ENCODE measurements around the gene GHRHR.
A peak's percentile ranks its signal among the peaks of the same experiment; 100 is the strongest.

GHRHR gene

DNA sequence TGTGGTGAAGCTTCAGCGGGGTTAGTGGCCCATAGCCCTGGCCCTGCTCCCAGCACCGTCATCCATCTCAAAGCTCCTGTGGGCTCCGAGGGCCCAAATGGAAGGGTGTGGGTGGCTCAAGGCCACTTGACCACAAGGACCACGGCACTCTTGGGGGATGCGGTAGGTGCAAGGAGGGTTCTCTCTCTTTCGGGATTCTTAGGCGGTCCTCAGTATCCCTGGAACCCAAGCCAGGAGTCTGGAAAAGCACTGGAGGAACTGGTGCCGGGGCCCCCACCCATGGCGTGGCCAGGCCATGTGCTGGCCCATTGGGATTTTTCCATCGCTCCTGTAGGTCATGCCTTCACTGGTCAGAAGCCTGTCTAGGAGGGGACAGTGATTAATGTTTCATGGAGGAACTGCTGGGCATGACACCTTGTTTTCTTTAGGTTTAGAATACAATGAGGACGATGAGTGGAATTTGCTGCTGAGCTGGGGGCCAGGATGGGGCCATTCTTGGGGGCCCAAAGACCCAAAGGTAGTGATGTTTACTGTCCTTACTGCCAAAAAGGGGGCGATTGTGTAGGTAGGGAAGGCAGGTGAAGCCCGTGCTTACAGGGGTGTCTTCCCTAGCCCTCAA lies 35.4 kb upstream of the GHRHR start:
- peak; percentile 2 for DNase-seq (ENCODE audit: low spot score)
- FAIRE-seq = peak; percentile 17

DNA sequence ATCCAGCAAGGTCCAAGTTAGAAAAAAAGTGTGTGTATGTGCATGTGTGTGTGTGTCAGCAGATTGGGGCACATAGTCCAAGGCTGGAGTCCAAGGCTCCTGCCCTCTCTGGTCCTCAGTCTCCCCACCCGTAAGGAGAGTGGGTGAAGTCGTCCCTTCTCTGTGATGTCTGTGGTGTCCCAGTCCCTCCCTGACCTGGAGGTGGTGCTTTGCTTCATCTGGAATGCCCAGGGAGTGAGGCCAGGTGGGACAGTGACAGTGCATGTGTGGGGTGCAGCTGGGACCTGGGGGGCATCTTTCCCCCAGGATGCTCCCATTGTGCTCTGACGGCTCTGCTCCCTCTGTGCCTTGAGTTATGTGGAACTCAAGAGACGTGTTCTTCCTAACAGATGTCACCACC lies 34.1 kb upstream of the GHRHR start:
- peak; percentile 90 for FAIRE-seq
- DNase-seq (ENCODE audit: low spot score) = peak; percentile 2

DNA sequence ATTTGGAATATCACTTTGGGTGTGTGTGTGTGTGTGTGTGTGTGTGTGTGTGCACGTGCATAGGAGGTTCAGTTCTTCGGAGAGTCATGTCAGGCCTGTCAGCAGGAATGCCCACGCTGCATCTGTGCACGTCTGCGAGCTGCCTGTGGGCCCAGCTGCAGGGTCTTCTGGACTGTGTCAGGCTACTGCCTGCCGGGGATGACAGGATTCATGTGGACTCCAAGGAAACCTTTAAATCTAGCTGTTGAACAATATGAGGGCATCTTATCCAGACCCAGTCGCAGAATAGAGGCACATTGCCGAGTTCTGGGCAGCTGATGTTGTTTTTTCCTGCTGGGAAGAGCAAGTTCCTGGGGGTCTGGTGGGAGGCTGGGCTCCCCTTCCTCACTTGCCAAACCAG lies 33.1 kb upstream of the GHRHR start:
- FAIRE-seq (no peak), DNase-seq (ENCODE audit: low spot score) (no peak)

DNA sequence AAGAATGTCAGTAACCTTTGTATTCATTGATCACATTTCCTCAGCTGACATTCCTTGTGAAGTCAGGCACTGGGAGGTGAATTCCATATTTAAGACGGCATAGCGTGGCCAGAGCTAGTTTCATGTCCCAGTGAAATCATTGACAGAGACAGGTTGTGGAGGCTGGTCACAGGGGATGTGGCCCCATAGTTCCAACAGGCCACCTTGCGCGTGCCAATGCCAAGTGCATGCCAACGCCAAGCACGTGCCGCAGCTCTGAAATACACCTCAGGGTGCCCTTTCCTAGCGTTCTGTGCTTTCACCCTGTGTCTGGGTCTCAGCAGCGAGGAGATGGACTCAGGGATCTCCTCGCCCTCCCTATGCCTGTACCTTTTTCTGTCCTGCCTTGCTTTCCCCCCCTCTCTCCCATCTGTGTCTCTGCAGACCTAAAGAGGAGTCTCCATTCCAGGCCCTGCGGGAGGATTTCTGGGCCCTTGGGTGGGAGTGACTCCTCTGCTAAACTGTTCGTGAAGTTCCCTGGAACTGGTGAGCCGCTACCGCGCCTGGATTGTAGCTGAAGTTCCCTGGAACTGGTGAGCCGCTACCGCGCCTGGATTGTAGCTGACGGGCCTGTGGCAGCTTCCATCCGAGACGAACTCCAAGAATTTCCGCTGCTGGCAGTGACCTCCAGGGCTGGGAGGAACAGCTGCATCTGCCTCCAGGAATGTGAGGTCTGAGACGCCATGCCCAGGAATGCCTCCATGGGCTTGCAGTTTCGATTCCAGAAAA lies 32.4 kb upstream of the GHRHR start:
- FAIRE-seq = peak; percentile 58
- peak; percentile 61 for DNase-seq (ENCODE audit: low spot score)

DNA sequence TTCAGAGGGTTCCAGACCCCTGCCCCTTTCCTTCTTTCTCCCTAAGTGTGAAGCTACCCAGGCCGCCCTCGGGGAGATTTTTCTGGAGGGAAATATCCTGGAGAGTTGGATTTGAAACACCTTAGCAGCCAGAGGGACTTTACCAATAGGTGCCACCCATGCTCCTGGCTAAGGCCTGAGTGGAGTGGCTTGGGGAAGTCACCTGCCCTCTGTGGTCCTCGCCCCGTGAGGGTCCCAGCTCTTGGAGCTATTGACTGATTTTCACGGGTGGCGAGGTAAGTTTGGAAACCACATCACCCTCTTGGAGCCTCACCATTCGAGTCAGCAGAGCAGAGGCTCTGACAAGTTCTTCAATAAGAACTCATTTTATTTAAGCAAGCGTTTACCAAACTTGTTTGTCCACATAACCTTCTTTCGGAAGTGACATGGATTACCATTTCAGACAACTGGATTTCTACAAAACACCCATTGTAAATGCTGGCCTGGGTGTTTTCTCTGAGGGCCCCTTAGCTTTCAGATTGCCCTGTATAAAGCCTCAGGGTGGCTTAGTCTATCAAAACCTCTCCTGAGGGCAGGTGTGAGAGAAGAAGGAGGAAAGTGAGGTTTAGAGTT lies 31.7 kb upstream of the GHRHR start:
- FAIRE-seq (no peak), DNase-seq (ENCODE audit: low spot score) (peak; percentile 2)

DNA sequence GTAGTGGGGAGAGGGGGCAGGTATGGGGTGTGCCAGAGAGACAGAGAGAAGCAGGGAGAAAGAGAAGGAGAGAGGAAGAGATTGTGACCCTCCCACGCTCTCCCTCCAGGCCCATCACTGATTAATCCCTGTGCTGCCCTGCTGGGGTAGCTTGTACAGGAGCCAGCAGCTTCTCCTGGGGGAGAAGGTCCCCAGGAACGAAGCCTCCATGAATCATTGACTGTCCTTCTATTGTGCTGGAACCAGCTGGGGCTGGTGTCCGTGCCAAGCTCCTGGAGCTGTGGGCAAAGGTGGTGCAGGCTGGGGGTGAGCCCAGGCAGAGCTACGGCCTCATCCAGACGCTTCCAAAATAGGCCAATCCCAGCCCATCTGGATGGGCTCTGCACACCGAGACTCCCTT lies 31.2 kb upstream of the GHRHR start:
- no peak for FAIRE-seq

DNA sequence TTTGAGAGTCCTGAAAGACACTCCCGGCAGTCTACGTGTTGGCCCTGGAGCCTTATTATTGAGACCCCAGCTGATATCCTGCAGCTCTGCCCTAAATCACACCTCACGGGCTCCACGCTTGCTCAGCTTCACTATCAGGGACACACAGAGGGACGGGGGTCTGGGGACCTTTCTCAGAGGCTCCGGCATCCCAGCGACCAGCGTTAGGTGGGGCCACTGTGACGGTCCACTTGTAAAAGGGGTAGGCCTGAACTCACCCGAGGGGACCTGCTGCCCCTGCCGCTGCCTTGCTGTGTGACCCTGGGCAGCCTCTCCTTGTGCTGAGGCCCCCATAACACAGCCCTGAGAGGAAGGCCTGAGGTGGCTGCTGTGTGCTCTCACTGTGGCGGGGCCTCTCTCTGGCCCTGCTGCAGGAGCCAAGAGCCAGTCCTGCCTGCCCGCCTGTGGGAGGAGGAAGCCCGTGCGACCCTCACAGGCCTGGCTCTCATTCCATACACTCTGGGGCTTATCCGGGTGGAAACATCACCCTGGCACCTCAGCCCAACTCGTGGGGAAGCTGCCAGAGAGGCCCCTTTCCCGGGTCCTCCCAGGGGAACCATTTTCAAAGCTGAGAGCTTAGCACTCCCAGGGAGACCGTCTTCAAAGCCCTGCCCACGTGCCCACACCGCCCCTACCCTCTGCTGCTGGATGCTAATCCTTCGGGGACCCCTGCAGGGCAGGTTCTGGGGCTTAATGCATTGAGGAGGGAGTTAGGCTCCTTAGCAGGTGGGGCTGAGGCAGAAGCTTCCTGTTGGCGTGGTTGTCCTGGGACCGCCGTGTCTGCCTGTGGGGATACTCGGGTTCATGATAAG lies 30.4 kb upstream of the GHRHR start:
- DNase-seq (ENCODE audit: low spot score) (peak; percentile 2), FAIRE-seq (no peak)

More for the DNA sequence above, 31.2 kb upstream of the GHRHR start:
- DNase-seq (ENCODE audit: low spot score) = peak; percentile 10

DNA sequence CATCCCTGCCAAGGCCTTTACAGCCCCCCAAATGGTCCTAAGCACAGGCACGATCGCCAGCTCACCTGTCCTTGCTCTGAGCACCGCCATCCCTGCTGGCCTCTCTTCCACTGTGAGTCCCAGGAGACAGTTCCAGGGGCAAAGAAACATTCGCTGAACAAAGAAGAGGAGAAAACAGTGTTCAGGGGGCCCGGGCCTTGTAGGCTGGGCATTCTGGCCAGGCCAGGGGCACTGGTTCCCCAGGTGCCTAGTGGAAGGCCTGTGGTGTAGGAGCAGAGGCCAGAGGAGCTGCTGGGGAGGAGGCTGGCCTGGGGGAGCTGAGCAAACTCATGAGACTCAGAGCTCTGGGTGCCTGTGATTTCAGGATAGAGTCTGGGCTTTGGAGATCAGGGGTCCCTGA lies 29.5 kb upstream of the GHRHR start:
- no peak for DNase-seq (ENCODE audit: low spot score)
- no peak for FAIRE-seq

DNA sequence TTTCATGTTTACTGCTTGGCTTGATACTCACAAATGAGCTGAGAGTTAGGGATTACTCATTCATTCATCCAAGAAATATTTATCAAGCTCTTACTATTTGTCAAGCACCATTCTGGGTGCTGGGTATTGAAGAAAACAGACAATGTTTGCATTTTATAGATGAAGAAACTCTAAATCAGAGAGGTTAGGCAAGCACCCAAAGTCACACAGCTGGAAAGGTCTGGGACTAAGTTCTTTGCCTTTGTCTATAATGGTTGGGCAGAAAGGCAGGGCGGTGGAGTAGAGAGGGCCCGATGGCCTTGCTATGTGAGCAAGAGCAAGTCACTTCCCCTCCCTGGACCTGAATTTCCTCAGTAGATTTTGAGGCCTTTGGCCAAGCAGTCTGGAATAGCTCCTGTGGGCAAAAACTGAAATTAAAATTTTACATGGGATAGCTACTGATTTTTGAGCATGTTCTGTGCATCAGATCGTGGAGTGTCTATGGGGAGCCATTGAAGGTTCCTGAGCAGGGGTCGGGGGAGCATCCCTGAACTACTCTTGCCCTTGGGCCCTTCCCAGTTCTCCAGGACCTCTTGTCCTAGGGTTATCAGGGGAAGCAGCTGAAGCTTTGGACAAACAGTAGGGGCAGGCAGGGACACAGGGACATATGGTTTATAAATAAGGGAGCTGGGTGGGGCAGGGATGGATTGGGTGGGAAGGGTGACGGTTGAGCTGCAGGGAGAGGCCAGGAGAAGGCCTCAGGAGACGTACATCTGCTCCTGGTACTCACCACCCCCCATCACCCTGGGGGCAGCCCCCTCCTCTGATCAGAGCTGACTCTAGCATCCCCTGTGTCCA lies 28.8 kb upstream of the GHRHR start:
- no peak for DNase-seq (ENCODE audit: low spot score)
- no peak for FAIRE-seq

DNA sequence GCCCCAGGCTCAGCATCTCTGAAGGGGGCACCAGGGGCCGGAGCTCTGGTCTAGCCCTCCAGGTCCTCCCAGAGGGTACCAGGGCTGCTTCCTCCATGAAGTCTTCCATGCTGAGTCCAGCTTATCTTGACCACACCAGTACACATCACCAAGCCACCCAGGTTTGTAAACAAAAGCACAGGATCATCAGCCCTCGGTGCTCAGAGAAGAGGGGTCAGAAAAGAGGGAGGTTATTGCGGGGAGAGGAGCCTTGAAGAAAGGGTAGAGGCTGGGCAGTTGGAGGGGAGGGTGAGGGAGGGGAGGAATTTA lies 28.2 kb upstream of the GHRHR start:
- no peak for FAIRE-seq
- no peak for DNase-seq (ENCODE audit: low spot score)

DNA sequence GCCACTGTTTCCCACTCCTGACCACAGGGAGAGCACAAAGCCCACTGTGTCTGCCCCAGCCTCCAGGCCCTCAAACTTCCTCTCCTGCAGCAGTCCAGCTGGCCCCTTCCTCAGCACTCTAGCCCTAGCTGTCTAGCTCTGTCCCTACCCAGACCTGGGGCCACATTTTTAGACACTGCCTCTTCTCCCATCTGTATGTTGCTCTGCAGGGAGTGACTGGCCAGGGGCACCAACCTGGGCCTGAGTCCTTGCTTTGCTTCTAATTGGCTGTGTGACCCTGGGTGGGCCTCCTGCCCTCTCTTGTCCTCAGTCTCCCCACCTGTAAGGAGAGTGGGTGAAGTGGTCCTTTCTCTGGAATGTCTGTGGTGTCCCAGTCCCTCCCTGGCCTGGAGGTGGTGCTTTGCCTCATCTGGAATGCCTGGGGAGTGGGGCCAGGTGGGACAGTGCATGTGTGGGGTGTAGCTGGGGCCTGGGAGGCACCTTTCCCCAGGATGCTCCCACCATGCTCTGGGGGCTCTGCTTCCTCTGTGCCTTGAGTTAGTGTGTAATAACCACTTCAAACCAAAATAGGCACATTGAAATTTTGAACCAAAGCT lies 27.0 kb upstream of the GHRHR start:
- DNase-seq (ENCODE audit: low spot score) (no peak), FAIRE-seq (peak; percentile 9)

DNA sequence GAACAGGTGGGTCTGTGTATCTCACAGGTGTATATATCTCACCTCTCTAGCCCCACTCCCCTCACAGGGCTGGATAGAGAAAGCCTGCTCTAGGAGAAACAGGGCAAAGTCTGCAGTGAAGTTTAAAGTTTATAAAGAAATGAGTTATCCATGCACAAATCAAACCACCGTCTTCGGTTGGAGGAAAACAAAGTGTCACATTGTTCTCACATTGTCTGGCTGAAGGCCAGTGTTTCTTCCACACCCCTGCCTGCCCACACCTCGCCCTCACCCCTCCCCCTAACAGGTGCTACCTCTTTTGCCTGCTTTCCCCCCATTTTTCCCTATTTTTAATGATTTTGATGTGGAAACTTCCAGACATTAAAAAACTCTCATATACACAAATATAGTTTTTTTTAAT lies 26.3 kb upstream of the GHRHR start:
- peak; percentile 35 for FAIRE-seq
- peak; percentile 57 for DNase-seq (ENCODE audit: low spot score)

DNA sequence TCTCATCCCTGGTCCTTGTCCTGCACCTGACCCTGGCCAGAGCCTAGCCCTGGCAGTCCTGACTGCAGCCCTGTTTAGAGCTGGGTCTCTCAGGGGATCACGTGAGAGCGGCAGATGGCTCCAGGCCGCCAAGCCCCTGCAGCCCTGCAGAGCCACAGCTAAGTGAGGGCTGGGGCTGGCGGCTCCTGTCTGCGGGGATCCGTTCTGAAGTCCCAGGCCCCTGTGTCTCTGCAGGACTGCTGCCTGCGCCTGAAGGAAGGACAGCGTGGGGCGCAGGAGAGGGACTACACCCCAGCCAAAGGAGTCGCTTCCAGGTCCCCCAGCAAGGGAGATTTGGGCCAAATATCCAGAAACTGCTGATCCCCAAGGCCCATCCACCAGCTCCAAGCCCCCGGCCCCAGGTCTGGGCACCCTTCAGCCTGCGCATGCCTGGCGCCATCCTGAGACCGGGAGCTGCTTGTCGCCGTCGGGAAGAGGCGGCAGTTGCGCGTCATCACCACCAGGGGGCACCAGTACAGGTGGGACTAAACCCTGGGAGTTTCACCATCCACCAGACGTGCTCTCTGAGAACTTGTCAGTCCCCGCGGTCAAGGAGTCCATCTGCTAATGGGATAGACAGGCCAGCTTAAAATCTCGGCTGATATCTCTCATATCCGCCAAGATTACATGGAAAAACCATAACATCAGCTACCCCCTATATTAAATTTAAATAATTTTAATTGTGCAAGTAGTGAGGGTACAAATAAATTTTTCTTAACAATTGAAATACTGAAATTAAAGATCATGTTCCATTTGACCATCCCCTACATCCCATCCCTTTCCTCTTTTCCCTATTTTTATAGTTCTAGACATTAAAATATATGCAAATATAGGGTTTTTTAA lies 25.1 kb upstream of the GHRHR start:
- DNase-seq (ENCODE audit: low spot score) = peak; percentile 89
- FAIRE-seq = peak; percentile 90

DNA sequence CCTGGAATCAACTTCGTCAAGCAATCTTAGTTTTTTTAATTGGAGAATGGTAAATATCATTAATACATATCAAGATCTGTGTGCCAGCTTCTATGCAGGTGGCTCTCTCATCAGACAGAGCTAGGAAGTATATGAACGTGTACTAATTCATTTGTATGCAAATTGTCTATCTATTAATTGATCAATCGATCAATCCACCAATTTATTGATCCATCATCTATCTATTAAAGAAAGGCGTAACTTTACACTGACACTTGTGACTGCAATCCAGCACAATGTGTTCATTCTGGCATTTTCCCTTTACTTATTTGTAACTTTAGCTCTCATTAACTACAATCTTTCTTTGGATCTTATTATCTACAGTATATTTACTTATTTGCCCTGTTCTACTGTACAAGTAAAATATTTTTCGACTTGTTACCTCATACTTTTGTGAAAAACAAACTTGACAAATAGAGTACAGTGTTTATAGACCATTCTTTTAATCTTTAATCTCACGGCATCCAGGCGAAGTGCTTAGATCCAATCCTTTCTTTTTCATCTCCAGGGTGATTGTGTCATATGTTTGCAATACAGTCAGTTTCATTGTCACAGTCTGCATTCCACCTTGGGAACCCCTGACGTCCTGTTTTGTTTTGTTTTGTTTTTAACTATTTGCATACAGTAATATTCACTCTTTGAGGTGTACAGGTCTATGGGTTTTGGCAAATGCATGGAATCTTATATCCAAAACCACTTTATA lies 22.0 kb upstream of the GHRHR start:
- DNase-seq (ENCODE audit: low spot score) = no peak
- FAIRE-seq = no peak

DNA sequence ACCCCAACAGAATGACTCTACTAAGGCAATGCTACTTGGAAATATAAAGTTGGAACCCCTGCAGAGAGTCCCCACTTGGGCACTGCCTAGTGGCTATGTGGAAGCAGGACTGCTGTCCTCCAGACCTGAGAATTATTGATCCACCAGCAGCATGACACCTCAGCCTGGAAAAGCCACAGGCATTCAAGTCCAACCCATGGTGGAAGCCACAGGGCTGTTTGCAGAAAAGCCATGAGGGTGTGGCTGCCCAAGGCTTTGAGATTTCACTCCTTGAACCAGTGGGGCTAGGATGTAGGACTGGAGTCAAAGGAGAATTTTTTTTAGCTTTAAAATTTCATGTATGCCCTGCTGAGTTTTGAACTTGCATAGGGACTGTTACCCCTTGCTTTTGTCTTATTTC lies 13.6 kb upstream of the GHRHR start:
- FAIRE-seq (no peak), DNase-seq (ENCODE audit: low spot score) (no peak)

DNA sequence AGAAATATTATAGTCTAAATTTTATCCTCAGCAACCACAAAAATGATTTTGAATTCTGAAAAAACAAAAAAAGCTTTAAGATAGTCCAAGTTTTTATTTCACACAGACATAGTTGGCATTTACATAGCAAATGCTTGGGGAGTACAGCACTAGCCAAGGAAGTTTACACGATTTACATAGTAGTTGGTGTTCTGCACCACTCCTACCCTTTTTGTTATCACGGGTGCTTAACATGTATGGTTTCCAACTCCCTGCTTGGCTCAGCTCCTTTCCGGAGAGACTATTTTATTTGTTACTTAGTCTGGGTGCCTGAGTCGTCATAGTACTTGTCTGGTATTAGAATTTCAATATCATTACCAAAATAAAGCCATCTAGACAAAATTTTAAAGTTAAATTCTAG lies 8.8 kb upstream of the GHRHR start:
- FAIRE-seq = no peak

DNA sequence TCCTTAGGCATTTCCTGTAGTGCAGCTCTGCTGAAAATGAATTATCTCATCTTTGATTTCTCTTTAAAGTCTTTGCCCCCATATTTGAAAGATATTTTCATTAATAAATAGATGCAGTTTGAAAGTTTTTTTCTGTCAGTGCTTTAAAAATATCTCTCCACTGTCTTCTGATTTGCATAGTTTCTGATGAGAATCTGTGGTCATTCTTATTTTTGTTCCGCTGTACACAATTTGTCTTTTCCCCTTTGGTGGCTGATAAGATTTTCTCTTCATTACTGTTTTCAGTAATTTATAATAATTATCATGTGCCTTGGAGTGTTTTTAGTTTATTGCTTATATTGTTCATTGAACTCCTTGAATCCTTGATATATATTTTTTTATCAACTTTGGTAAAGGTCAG lies 7.0 kb upstream of the GHRHR start:
- DNase-seq (ENCODE audit: low spot score) (no peak), FAIRE-seq (no peak)

More for the DNA sequence above, 8.8 kb upstream of the GHRHR start:
- DNase-seq (ENCODE audit: low spot score) = no peak

DNA sequence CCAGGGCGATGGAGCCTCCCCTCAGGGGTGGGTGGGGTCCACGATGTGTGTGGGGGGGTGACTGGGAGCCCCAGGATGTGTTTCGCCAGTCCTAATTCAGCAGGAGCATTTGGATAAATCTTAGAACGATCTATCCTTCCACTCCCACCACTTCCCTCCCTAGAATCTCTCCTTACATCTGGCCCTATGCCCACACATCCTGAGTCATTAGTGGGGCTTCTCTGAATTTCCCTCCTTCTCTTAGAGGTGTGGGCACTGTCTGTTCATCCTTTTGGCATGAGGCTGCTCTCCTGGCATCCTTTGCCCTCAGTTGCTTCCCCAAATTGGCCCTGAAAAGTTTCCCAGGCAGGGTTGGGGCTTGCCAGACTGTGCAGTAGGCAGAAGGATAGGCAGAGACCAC lies 1.6 kb downstream of the GHRHR start:
- peak; percentile 49 for DNase-seq (ENCODE audit: low spot score)
- FAIRE-seq = no peak

DNA sequence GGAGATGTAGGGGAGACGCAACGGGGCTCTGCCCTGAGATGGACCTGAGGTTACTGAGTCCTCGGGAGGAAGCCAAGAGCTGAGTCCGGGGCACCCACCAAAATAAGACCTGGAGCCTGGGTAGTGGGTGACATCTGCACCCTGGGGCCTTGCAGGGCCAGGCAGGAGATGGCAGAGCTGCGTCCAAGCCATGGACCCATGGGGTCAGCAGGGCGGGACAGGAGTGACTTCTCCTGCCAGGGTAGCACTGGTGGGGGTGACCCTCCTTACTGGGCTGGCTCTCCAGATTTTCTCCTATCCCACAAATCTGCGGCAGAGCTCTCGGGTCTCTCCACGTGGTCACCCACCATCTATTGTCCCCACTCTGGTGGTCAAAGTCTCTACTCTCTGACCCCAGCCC lies 2.1 kb downstream of the GHRHR start:
- FAIRE-seq = no peak

More for the DNA sequence above, 2.1 kb downstream of the GHRHR start:
- peak; percentile 2 for DNase-seq (ENCODE audit: low spot score)
